HG03175 (cell line): ENCODE results near the gene OLFML2B.
A peak's percentile ranks its signal among the peaks of the same experiment; 100 is the strongest.

ENCODE experiments used
- ATAC-seq: cut with Tn5 transposase; IDR thresholded peaks from one replicate; pipeline ENCODE4 v1.9.1; 2021; ENCODE audit warnings: mild to moderate bottlenecking, moderate library complexity; ENCODE audit not compliant: unreplicated experiment

OLFML2B gene

DNA sequence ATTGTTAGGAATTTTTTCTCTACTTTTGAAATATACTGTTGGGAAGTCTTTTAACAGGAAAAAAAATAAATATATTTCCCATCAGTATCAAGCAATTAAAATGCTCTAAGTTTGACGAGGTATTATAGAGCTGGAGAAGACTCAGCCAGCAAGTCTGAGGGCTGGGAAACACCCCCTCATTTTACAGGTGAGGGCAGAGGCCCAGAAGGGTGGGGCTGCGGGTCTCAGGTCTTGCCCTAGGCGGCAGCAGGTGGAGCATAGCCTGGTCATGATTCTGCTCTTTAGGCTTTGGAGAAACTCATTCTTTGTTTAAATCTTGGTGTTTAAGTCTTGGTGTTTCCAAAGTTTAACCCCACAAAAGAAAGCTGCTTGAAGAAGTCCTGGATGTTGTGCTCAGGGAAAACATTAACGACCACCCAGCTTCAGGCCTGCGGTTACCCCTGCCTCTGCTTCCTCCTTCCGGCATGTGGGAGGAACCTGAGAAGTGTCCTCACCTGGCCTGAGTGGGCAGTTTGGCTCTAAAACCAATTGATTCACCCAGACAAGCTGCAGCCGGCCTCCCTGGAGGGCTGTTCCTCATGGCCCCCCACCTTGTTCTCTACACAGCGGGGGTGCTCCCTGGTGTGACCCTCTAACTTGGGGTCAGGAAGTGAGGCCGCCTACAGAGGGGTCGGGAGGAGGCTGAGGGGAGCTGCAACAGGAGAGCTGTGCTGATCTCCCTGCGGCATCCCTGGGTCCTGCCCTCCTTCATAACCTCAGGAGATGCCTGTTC lies 41.7 kb downstream of the OLFML2B start:
- ATAC-seq = no peak

GRCh38 chr1:161981126-161981525 lies 42.5 kb downstream of the OLFML2B start:
- ATAC-seq = no peak

DNA sequence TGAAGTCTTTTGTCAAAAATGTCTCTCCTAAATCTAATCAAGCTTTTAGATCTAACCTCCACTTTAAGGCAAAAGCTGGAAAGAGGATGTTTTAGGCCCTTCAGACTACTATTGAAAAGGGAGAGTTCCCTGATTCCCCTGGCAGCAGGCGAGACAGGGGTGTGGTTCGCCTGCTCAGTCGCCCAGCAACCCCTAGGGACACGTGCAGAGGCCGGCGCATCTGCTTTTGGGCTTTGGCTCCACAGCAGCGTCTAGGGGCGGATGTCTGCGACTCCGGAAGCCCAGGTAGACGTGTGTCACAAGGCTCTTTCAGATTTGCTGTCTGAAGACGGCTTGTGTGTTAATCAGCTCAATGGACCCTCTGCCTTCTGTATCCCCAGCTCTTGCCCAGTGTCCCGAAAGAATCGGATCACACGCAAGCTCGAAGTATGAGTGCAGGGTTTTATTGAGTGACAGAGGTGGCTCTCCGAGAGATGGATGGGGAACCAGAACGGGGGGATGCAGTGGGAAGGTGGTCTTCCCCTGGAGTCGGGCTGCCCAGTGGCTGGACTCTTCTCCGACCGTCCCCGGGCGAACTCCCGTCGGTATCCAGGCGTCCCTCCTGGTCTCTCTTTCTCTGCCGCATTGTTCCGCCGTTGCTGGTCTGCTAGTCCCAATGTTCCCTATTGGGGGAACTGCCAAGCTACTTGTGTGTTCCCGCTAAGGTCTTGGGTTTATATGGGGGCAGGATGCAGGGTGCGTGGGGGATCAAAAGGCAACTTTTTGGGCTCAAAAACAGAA lies 45.5 kb downstream of the OLFML2B start:
- no peak for ATAC-seq

- ATAC-seq = no peak
These were observed 49.5 kb downstream of the OLFML2B start for GRCh38 chr1:161973924-161974845.

DNA sequence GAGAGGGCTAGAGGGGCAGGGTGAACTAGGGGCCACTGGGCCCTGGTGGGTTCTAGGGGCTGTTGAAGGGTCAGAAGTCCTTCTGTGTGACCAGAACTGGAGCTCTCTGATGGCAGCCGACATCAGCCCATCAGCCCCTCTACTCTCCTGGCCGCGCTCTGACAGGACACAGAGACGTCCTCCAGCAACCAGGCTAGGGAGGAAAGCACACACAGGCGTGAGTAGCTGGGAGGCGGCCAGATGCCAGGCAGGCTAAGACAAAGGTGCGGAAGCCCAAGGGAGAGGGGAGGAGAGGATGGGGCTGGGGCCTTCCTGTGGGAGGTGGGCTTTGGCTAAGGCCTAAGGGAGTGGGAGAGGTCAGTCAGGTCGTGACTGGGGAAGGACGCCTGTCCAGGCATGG lies 50.8 kb downstream of the OLFML2B start:
- ATAC-seq = no peak

DNA sequence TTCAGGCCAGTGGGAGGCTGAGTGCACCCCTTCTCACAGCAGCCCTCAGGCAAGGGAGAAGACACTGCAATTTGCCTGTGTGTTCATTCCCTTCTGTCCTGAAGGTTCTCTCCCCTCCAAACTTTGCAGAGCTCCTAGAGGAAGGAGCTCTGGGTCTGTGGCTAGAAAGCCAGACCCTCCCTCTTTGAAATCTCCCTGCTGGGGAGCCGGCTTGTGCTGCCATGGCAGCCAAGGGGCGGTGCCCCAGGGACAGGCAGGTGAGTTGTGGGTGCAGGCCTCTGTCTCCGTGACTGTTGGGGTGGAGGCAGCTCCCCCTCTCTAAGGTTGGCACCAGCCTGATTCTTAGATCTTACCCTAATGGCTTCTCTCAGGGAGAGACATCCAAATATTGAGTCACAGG lies 53.0 kb downstream of the OLFML2B start:
- no peak for ATAC-seq

GRCh38 chr1:161970036-161970435 lies 53.6 kb downstream of the OLFML2B start:
- no peak for ATAC-seq

DNA sequence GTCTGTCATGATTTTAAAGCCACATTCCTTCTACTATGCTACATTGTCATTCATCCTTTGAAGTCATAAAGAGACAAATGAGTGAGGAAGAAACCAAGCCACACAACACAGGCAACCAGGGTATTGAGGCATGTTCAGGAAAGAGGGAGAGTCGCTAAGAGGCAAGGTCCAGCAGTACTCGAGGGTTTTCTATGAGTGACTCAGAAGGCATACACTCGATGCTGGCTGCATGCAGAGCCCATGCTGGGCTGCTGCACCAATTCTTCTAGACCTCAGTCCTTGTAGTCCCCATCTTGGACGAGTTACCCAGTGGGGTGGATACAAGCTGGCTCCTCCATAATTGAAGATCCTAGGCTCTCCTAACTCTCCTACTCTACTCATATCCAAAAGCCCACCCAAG lies 57.6 kb downstream of the OLFML2B start:
- ATAC-seq = no peak

GRCh38 chr1:161962091-161962887 lies 61.4 kb downstream of the OLFML2B start:
- peak; percentile 86 for ATAC-seq

GRCh38 chr1:161958425-161958824 lies 65.2 kb downstream of the OLFML2B start:
- ATAC-seq = no peak

GRCh38 chr1:161956930-161957329 lies 66.7 kb downstream of the OLFML2B start:
- ATAC-seq = no peak

GRCh38 chr1:161956097-161956496 lies 67.6 kb downstream of the OLFML2B start:
- ATAC-seq = no peak

- ATAC-seq = no peak
These were observed 68.1 kb downstream of the OLFML2B start for GRCh38 chr1:161955606-161956005.

DNA sequence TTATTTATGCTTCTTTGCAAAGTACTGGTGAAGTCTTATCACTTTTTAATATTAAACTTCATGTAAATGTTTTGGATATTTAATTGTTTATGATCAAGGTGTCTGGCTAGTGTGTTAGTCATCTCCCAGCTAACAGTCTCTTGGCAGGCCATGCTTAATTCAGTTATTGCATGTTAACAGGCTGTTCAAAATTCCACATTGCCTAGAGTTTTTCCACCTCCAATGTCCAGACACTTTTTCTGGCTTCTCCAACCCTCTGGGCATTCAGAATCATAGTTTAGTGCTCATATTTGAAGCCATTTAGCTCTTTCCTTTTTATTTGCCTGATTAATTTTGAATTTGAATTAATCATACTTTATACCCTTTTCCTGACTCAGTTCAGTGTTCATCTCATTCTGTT lies 69.2 kb downstream of the OLFML2B start:
- no peak for ATAC-seq

DNA sequence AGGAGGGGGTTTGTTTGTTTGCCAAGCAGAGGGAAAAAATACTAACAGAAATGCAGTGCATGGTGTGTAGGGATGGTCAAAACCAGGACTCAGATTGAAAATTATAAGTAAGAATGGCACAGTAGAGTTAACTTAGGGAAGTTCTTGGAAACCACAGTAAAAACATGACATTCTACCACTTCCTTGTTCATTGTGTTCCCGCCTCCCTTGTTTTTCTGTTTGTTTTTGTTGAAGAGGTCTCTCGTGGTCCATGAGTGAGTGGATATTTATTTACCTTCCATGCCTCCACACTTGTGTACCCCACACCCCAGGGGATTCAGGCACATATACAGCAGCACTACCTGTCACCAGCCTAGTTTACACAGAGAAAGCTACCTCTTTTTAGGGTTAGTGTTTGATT lies 69.6 kb downstream of the OLFML2B start:
- no peak for ATAC-seq

DNA sequence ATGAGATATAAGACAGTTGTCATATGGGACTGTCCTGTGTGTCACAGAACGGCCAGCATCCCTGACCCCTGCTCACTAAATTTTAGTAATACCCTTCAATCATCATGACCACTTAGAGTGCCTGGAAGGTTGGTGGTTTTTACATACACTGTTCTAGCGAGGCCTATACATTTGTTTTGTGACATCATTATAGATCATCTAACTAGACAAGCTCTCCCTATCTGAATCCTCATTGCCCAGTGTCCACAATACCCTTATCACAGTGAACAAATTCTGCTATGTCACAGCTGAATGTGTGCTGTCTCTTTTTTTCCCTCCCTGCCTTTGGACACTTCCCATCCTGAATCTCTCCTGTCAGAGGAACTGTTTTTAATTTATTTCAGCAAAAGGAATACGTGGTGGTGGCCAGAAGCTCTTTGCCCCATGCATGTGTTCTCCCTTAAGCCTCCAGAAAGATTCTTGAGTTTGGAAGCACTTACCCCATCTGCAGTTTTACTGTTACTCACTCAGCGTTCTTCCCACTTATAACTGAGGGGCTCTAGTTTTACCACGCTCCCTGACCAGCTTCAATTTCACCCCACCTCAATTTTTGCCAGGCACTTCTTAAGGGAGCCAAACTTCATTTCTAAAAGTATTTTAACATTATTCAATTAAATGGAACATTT lies 70.3 kb downstream of the OLFML2B start:
- no peak for ATAC-seq

GRCh38 chr1:161952607-161953172 lies 71.0 kb downstream of the OLFML2B start:
- no peak for ATAC-seq

DNA sequence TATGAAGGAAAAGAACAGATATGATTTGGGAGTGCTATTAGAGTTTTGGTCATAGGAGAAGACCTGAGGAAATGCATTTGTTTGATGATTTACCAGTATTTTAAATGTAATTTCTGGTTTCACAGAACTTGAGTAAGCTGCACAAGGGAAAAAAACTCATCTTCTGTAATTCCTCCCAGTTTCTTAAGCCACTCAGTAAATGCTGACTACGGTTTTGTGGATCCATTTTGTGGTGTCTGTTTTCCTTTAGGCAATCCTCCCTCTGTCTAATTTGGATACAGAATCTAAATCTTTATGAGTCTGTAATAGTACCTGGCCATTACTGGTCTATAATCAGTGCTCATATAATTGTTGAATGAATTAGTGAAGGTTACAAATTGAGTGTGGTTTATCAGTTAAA lies 72.0 kb downstream of the OLFML2B start:
- ATAC-seq = no peak

GRCh38 chr1:161950377-161950776 lies 73.3 kb downstream of the OLFML2B start:
- no peak for ATAC-seq

DNA sequence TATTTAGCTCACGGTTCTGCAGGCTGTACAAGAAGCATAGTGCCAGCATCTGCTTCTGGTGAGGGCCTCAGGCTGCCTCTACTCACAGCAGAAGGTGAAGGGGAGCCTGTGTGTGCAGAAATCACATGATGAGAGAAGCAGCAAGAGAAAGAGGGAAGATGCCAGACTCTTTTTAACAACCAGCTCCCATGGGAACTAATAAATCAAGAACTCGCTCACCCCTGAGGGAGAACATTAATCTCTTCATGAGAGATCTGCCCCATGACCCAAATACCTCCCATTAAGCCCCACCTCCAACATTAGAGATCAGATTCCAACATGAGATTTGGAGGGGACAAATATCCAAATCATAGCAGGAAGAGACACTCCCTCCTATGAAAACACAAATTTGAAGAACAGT lies 74.1 kb downstream of the OLFML2B start:
- no peak for ATAC-seq
